SU-DHL-6 (cell line): Measurements from ENCODE around the gene TSPAN18.

Experiments used
- EZH2phosphoT487 ChIP-seq: fragments of 200-600 bp; sonication (generic), shearing (Covaris generic); conservative IDR thresholded peaks from 2 replicates; pipeline ENCODE4 v1.6.1; 2018; ENCODE audit warnings: mild to moderate bottlenecking, antibody characterized with exemption, low read length, moderate library complexity, mixed read lengths
- TF ChIP-seq, protein P1 (sequence below): fragments of 200-600 bp; sonication (generic); IDR thresholded peaks from one replicate; pipeline ENCODE4 v1.5.1; 2017; ENCODE audit warnings: antibody characterized with exemption, mild to moderate bottlenecking, low read length, moderate library complexity; ENCODE audit not compliant: insufficient read depth, poor library complexity, severe bottlenecking

GRCh38 chr11:44978274-44978960 lies 251.7 kb downstream of the TSPAN18 start:
- TF ChIP-seq, protein P1, sequence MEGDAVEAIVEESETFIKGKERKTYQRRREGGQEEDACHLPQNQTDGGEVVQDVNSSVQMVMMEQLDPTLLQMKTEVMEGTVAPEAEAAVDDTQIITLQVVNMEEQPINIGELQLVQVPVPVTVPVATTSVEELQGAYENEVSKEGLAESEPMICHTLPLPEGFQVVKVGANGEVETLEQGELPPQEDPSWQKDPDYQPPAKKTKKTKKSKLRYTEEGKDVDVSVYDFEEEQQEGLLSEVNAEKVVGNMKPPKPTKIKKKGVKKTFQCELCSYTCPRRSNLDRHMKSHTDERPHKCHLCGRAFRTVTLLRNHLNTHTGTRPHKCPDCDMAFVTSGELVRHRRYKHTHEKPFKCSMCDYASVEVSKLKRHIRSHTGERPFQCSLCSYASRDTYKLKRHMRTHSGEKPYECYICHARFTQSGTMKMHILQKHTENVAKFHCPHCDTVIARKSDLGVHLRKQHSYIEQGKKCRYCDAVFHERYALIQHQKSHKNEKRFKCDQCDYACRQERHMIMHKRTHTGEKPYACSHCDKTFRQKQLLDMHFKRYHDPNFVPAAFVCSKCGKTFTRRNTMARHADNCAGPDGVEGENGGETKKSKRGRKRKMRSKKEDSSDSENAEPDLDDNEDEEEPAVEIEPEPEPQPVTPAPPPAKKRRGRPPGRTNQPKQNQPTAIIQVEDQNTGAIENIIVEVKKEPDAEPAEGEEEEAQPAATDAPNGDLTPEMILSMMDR: no peak
- TF ChIP-seq EZH2phosphoT487: no peak
